IMR-90 (cell line): ENCODE data around the gene C10orf62. TPM values are rescaled to one million over a fixed set of nuclear protein-coding genes. Genes with fewer than 3 reads are reported as not detected.

Source experiments
- ATAC-seq: fragments of 200-7000 bp; cut with Tn5 transposase; 2 replicates; pipeline ENCODE4 v1.9.1; 2020; ENCODE audit warnings: low read depth, mild to moderate bottlenecking, moderate library complexity
- BruUV-seq: library from RNA; stranded (reverse); fragments of 400-500 nt; replicated peaks from 2 replicates; lab custom pipeline; 2021; lab: Mats Ljungman, UMichigan
- CTCF ChIA-PET: fragments of 300-600 bp; formaldehyde crosslinking; extraction: SDS; loops from one replicate; lab custom pipeline; 2021; ENCODE audit warnings: antibody characterized with exemption; lab: Yijun Ruan, JAX
- POLR2A ChIA-PET: fragments of 300-600 bp; sonication (Branson Sonifier 250); formaldehyde crosslinking; loops from one replicate; lab custom pipeline; 2022; ENCODE audit warnings: antibody characterized with exemption; ENCODE audit not compliant: unreplicated experiment; lab: Charles Lee
- DNase-seq: peaks from one replicate; pipeline ENCODE4 v3.0.0; 2013
- H2AFZ ChIP-seq: replicated peaks from 2 replicates; pipeline ENCODE3; 2013; ENCODE audit warnings: low read length, mild to moderate bottlenecking; ENCODE audit not compliant: poor library complexity
- H2AK5ac ChIP-seq: 2 replicates; pipeline ENCODE4 v1.6.1; 2013; ENCODE audit warnings: low read depth, low read length, inconsistent platforms
- H2AK9ac ChIP-seq: replicated peaks from 2 replicates; pipeline ENCODE3; 2013; ENCODE audit warnings: mild to moderate bottlenecking, low read depth, low read length, moderate library complexity; ENCODE audit not compliant: poor library complexity
- H2BK120ac ChIP-seq: 2 replicates; pipeline ENCODE4 v1.6.1; 2013; ENCODE audit warnings: low read depth, low read length, inconsistent platforms
- H2BK15ac ChIP-seq: 3 replicates; pipeline ENCODE4 v1.6.1; 2013; ENCODE audit warnings: low read depth, low read length, inconsistent platforms
- H2BK20ac ChIP-seq: 2 replicates; pipeline ENCODE4 v1.6.1; 2013; ENCODE audit warnings: low read depth, mild to moderate bottlenecking, inconsistent platforms, low read length, moderate library complexity
- H2BK5ac ChIP-seq: 2 replicates; pipeline ENCODE4 v1.6.1; 2013; ENCODE audit warnings: mild to moderate bottlenecking, low read depth, low read length, inconsistent platforms; ENCODE audit not compliant: poor library complexity, severe bottlenecking
- H3K14ac ChIP-seq: replicated peaks from 2 replicates; pipeline ENCODE4 v1.6.1; 2013; ENCODE audit warnings: low read depth, low read length, inconsistent platforms
- H3K18ac ChIP-seq: 2 replicates; pipeline ENCODE4 v1.6.1; 2013; ENCODE audit warnings: low read depth, low read length, control low read depth
- H3K23ac ChIP-seq: 2 replicates; pipeline ENCODE4 v1.6.1; 2013; ENCODE audit warnings: low read depth, low read length, inconsistent platforms
- H3K27ac ChIP-seq: 2 replicates; pipeline ENCODE4 v1.5.1; 2013; ENCODE audit warnings: mild to moderate bottlenecking, control low read depth, low read length; ENCODE audit not compliant: insufficient read depth
- H3K27me3 ChIP-seq: 2 replicates; pipeline ENCODE4 v1.6.1; 2013; ENCODE audit warnings: low read length; ENCODE audit not compliant: control insufficient read depth, insufficient read depth
- H3K36me3 ChIP-seq: 2 replicates; pipeline ENCODE4 v1.6.1; 2013; ENCODE audit warnings: low read length, mixed read lengths; ENCODE audit not compliant: control insufficient read depth, insufficient read depth
- H3K4ac ChIP-seq: 2 replicates; pipeline ENCODE4 v1.6.1; 2013; ENCODE audit warnings: low read depth, low read length, inconsistent platforms
- H3K4me1 ChIP-seq: 2 replicates; pipeline ENCODE4 v1.6.1; 2013; ENCODE audit warnings: low read length, mixed read lengths; ENCODE audit not compliant: control insufficient read depth, insufficient read depth
- H3K4me2 ChIP-seq: 2 replicates; pipeline ENCODE4 v1.6.1; 2013; ENCODE audit warnings: low read depth, mild to moderate bottlenecking, control low read depth, low read length, moderate library complexity
- H3K4me3 ChIP-seq: 2 replicates; pipeline ENCODE4 v1.5.1; 2013; ENCODE audit warnings: low read depth, mild to moderate bottlenecking, control low read depth, low read length, moderate library complexity; ENCODE audit not compliant: insufficient read depth
- H3K56ac ChIP-seq: 2 replicates; pipeline ENCODE4 v1.6.1; 2013; ENCODE audit warnings: low read length, inconsistent platforms; ENCODE audit not compliant: insufficient read depth; ENCODE audit errors: extremely low read depth
- H3K79me1 ChIP-seq, 2 experiments: 2 replicates each; pipeline ENCODE4 v1.6.1; 2013; ENCODE audit warnings: low read length in 2 of 2, inconsistent platforms in 1 of 2, low read depth in 1 of 2
- H3K9ac ChIP-seq: 2 replicates; pipeline ENCODE4 v1.6.1; 2013; ENCODE audit warnings: low read depth, low read length, control low read depth
- H3K9me1 ChIP-seq: 2 replicates; pipeline ENCODE4 v1.6.1; 2013; ENCODE audit warnings: low read length, inconsistent platforms; ENCODE audit not compliant: insufficient read depth
- H3K9me3 ChIP-seq: 2 replicates; pipeline ENCODE4 v1.6.1; 2013; ENCODE audit warnings: low read length; ENCODE audit not compliant: control insufficient read depth, insufficient read depth
- H4K20me1 ChIP-seq: 2 replicates; pipeline ENCODE4 v1.6.1; 2013; ENCODE audit warnings: low read length, inconsistent platforms; ENCODE audit not compliant: insufficient read depth
- H4K5ac ChIP-seq: 2 replicates; pipeline ENCODE4 v1.6.1; 2013; ENCODE audit warnings: mild to moderate bottlenecking, low read depth, low read length, control low read depth
- H4K8ac ChIP-seq, 2 experiments: 2 replicates each; pipeline ENCODE4 v1.6.1; 2013; ENCODE audit warnings: low read depth in 2 of 2, low read length in 2 of 2, control low read depth in 1 of 2, inconsistent platforms in 1 of 2
- H4K91ac ChIP-seq: 2 replicates; pipeline ENCODE4 v1.6.1; 2013; ENCODE audit warnings: low read depth, low read length, inconsistent platforms; ENCODE audit not compliant: insufficient read depth
- BHLHE40 ChIP-seq: fragments of 150-350 bp; IDR thresholded peaks from 2 replicates; pipeline ENCODE4 v1.6.1; 2016; ENCODE audit warnings: mild to moderate bottlenecking, low read depth, low read length
- CHD1 ChIP-seq: IDR thresholded peaks from 2 replicates; pipeline ENCODE4 v1.6.1; 2012; ENCODE audit warnings: low read depth, low read length, improper control_type of control experiment
- MAFK ChIP-seq: IDR thresholded peaks from 2 replicates; pipeline ENCODE4 v1.6.1; 2012; ENCODE audit warnings: low read depth, low read length, improper control_type of control experiment
- MXI1 ChIP-seq: IDR thresholded peaks from 2 replicates; pipeline ENCODE4 v1.6.1; 2012; ENCODE audit warnings: low read depth, mild to moderate bottlenecking, low read length, moderate library complexity, borderline replicate concordance
- NFE2L2 ChIP-seq: fragments of 150-350 bp; IDR thresholded peaks from 2 replicates; pipeline ENCODE4 v1.6.1; 2016; ENCODE audit warnings: low read depth, mild to moderate bottlenecking, low read length
- POLR2A ChIP-seq: IDR thresholded peaks from 2 replicates; pipeline ENCODE4 v1.6.1; 2012; ENCODE audit warnings: mild to moderate bottlenecking, low read depth, low read length
- RCOR1 ChIP-seq: IDR thresholded peaks from 2 replicates; pipeline ENCODE4 v1.6.1; 2012; ENCODE audit warnings: mild to moderate bottlenecking, low read length, improper control_type of control experiment; ENCODE audit not compliant: insufficient replicate concordance
- RFX5 ChIP-seq: IDR thresholded peaks from 2 replicates; pipeline ENCODE4 v1.8.0; 2012; ENCODE audit warnings: low read depth, mild to moderate bottlenecking, low read length, moderate library complexity
- WGBS, 2 experiments: methylation state at CpG; one replicate each; pipeline versions ENCODE4 v1.1.5 to v1.1.7; 2013; ENCODE audit warnings: missing lambda C conversion rate in 2 of 2; ENCODE audit not compliant: insufficient read length in 1 of 2; ENCODE audit errors: extremely low coverage in 2 of 2; 5-methylcytosine and 5-hydroxymethylcytosine counted together
- dilution Hi-C: fragments of 300-500 bp; cut with HindIII; formaldehyde crosslinking; loops from one replicate; pipeline ENCODE4 v1.14.3; 2018; ENCODE audit warnings: low sequenced_read_pairs; ENCODE audit not compliant: unreplicated experiment
- in situ Hi-C: fragments of 300-500 bp; cut with MboI; formaldehyde crosslinking; loops from 3 replicates; pipeline ENCODE4 v1.14.3; 2019; ENCODE audit warnings: low sequenced_read_pairs, inconsistent platforms, mixed read lengths
- intact Hi-C: fragments of 100-400 bp; cut with micrococcal nuclease; formaldehyde crosslinking; loops from 2 replicates; pipeline ENCODE4 v1.10.0; 2022
- polyA plus RNA-seq, 3 experiments: library from polyadenylated mRNA; depleted of rRNA; stranded (reverse); fragments of >200 nt; gene quantifications; 2 replicates each; pipeline ENCODE4 v1.2.3, GENCODE V29; 2012; ENCODE audit warnings: low replicate concordance in 1 of 3
- total RNA-seq: library from RNA; depleted of rRNA; stranded (reverse); fragments of >200 nt; gene quantifications from 2 replicates; pipeline ENCODE4 v1.2.3, GENCODE V29; 2012

Gene C10orf62
- total and polyA plus RNA-seq, 2 of the 4 experiments (the other 2 are of a cell fraction): not detected

DNA sequence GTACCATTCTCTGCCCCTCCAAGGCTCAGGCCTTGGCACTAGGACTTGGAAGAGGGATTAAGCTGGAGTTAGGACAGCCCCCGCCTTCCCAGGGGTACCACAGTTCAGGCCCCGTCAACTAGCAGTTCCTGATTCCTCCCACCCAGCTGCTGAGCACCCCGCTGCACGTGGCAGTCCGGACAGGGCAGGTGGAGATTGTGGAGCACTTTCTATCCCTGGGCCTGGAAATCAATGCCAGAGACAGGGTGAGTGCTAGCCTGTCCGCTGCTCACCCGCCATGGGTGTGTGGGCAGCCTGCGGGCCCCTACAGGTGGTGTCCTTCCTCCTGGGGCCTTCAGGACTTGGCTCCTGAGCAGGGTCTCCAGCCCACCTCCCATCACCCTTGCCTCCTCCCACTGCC lies 7.4 kb upstream of the C10orf62 start:
- no peak overlapping the region for H4K8ac ChIP-seq
- intact Hi-C loops (no loop called here), in situ Hi-C loops (no loop called here), dilution Hi-C loops (no loop called here)
- DNase-seq (no peak), ATAC-seq (no peak)
- peaks cover 3% of the 10 kb centered on the region; the same call in 1 of the 2 replicates for H3K4me1 ChIP-seq
- no peak overlapping the region for H3K4me3 ChIP-seq
- H3K9me1 ChIP-seq: 0 out of 2 replicates have a peak, but pooled peaks cover 6% of the 10 kb centered on the region
- H2BK120ac ChIP-seq: no peak overlapping the region
- no peak overlapping the region for H4K91ac ChIP-seq
- no peaks in the 10 kb centered on the region; the same call in 1 of the 2 replicates for H3K27me3 ChIP-seq
- H3K23ac ChIP-seq: no peak overlapping the region
- no peak overlapping the region for H3K9ac ChIP-seq
- H3K18ac ChIP-seq: no peak overlapping the region
- no peak overlapping the region for H3K27ac ChIP-seq
- no TSS peak for BruUV-seq
- no peak overlapping the region for H3K14ac ChIP-seq
- H3K4me2 ChIP-seq: no peak overlapping the region
- WGBS, 2 experiments: no CpG with 5 or more reads among the region's 8 CpGs
- no peak overlapping the region for H2AFZ ChIP-seq
- no peak overlapping the region for H3K4ac ChIP-seq
- H3K56ac ChIP-seq: no peak overlapping the region
- TF ChIP-seq CHD1 (no peak), POLR2A (no peak), BHLHE40 (no peak), NFE2L2 (no peak), RCOR1 (no peak), MXI1 (no peak), RFX5 (no peak), MAFK (no peak)
- no peak overlapping the region for H2AK9ac ChIP-seq
- ChIA-PET CTCF (interaction anchor here (0.6 to 1.4 kb wide), 2 partner anchors 8 to 31 kb away, joined by 3 read pairs; no protein-coding TSS in a partner anchor), POLR2A (no interaction called here)
- H2BK5ac ChIP-seq: no peak overlapping the region
- H2AK5ac ChIP-seq: no peak overlapping the region
- no peak overlapping the region for H4K5ac ChIP-seq
- no peak overlapping the region for H2BK20ac ChIP-seq
- no peaks in the 10 kb centered on the region for H3K36me3 ChIP-seq
- no peaks in the 10 kb centered on the region for H4K20me1 ChIP-seq
- H3K79me1 ChIP-seq: no peaks in the 10 kb centered on the region
- no peaks in the 10 kb centered on the region for H3K9me3 ChIP-seq
- H2BK15ac ChIP-seq: no peak overlapping the region
